ENCODE measurements around the gene IER5L. TPM values are rescaled to one million over a fixed set of nuclear protein-coding genes. Genes with fewer than 3 reads are reported as not detected.

IER5L gene
- total and polyA plus RNA-seq, 5 donors from 2014 or later: 2.7 TPM; not detected in 4

DNA sequence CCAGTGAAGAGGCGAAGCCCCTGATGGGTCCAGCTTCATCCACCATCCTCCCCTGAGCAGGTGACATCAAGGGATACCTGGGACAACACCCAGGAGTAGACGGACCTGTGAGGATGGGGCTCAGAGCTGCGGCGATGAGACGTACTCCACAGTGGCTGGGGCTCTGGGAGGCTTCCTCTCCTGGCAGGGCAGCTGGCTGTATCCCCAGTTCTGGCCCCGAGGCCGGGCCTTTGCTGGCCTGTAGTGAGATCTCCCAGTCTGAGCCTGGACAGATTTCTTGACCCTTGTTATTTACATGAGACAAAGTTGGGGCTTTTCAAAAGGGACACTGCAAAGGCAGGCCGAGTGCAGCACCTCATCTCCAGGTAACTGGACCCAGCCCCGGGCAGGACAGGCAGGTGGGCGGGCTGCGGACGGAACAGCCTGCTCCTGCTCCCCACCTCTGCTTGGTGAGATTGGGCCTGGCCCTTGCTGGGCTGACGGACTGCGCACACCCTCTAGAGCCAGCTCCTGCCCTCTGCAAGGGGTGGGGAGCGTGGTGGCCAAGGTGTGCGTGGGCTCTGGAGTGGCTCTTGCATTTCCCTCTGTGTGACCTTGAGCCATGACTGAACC, 23.1 kb downstream of the IER5L start:
- H3K27me3 Mint-ChIP-seq: no peaks in the 10 kb centered on the region
- ATAC-seq (ENCODE audit: low read depth in 2 of 2): peak in 1 of 2 donors; percentile 34
- H3K36me3 Mint-ChIP-seq: peaks cover 16% of the 10 kb centered on the region

DNA sequence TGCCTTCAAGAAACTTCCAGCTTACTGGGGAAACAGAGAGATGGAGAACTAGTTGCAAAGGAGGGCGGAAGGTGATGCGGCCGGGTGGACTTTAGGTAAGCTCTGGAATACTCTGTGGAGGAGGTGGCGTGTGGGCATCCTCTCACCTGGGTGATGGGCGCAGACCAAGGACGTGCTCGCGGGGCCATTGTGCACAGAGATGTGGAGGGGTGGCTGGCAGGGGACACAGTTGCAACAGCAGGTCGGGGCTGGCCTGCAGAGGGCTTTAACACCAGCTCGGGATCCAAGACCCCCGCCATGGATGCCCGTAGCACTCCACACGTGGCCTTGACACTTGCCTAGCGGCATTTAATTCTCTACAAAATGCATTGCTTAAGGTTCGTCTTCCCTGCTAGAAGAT, 26.6 kb downstream of the IER5L start:
- Mint-ChIP-seq H3K4me1 (no peaks in the 10 kb centered on the region), H3K4me3 (no peak overlapping the region), H3K27ac (peak overlapping the region in 1 of 3 donors; percentile 71), H3K36me3 (peaks cover 25% of the 10 kb centered on the region), H3K9me3 (no peaks in the 10 kb centered on the region), H3K27me3 (no peaks in the 10 kb centered on the region)
- peaks cover 4% of the 10 kb centered on the region for H3K36me3 ChIP-seq (ENCODE audit: control insufficient read depth, insufficient read depth, low read length)
- H3K27me3 ChIP-seq (ENCODE audit: control insufficient read depth, insufficient read depth, low read length): no peaks in the 10 kb centered on the region
- H3K27ac ChIP-seq (ENCODE audit: insufficient read depth, low read length, poor library complexity, severe bottlenecking): no peak overlapping the region
- no peak for ATAC-seq (ENCODE audit: low read depth in 2 of 2)
- no peak for DNase-seq
- H3K4me1 ChIP-seq (ENCODE audit: control insufficient read depth, insufficient read depth, low read length, poor library complexity, severe bottlenecking): no peaks in the 10 kb centered on the region
- no peak overlapping the region for H3K4me3 ChIP-seq (ENCODE audit: low read depth, low read length)
- H3K9me3 ChIP-seq (ENCODE audit: control insufficient read depth in 2 of 2, low read length in 2 of 2): no peaks in the 10 kb centered on the region

More for the DNA sequence above, 23.1 kb downstream of the IER5L start:
- Mint-ChIP-seq H3K4me3 (no peak overlapping the region), H3K4me1 (no peaks in the 10 kb centered on the region), H3K27ac (no peak overlapping the region), H3K9me3 (no peaks in the 10 kb centered on the region)
- Histone ChIP-seq H3K27me3 (ENCODE audit: control insufficient read depth, insufficient read depth, low read length) (no peaks in the 10 kb centered on the region), H3K4me1 (ENCODE audit: control insufficient read depth, insufficient read depth, low read length, poor library complexity, severe bottlenecking) (no peaks in the 10 kb centered on the region), H3K27ac (ENCODE audit: insufficient read depth, low read length, poor library complexity, severe bottlenecking) (no peak overlapping the region), H3K36me3 (ENCODE audit: control insufficient read depth, insufficient read depth, low read length) (peaks cover 4% of the 10 kb centered on the region), H3K9me3 (ENCODE audit: control insufficient read depth in 2 of 2, low read length in 2 of 2) (no peaks in the 10 kb centered on the region), H3K4me3 (ENCODE audit: low read depth, low read length) (no peak overlapping the region)
- DNase-seq: no peak

DNA sequence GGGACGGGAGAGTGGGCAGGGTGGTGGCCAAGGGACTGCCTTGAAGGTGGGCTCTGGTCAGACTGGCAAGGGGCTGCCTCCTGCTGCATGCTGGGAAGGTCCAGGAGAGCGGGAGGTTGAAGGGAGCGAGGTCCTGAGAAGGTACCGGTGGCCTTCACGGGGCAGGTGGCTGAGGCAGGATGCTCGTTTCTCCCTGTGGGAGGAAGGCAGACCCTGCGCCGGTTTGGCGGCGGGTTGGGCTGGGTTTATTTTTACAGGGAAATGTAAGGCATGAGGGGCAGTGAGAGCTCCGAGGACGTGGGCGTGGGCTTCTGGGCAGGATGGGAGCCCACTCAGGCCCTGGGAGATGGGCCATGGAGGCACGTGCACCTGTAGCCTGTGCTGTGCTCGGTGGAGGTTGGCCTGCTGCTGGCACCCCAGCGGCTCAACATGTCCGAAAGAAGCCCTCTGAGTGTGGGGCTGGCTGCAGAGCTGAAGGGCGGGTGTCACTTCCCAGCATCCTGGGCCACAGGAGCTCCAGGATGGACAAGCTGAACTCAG, 27.3 kb downstream of the IER5L start:
- ATAC-seq (ENCODE audit: low read depth in 2 of 2): no peak
- Mint-ChIP-seq H3K27me3 (no peaks in the 10 kb centered on the region), H3K27ac (no peak overlapping the region)

DNA sequence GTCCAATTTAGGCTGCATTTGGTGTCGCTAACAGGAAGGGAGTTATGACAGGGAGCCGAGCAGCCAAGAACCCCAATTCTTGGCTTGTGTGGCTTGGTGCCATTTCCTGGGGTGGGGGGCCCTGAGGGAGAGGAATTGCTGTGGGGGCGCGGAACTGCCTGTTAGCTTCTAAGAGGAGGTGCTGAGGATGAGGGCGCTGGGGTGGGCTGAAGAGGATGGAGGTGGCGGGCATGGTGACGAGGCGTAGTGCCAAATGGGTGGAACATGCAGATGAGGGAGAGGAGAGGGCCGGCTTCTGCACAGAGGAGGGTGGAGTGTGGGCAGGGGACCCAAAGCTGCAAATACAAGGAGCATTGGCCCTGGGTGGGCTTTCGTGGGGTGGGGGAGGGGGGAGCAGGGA, 27.9 kb downstream of the IER5L start:
- H3K4me3 ChIP-seq (ENCODE audit: low read depth, low read length): no peak overlapping the region
- Mint-ChIP-seq H3K4me1 (no peaks in the 10 kb centered on the region), H3K27me3 (no peaks in the 10 kb centered on the region), H3K4me3 (no peak overlapping the region), H3K36me3 (peaks cover 25% of the 10 kb centered on the region), H3K9me3 (no peaks in the 10 kb centered on the region), H3K27ac (peak overlapping the region in 1 of 3 donors; percentile 6)
- H3K27ac ChIP-seq (ENCODE audit: insufficient read depth, low read length, poor library complexity, severe bottlenecking): no peak overlapping the region
- H3K27me3 ChIP-seq (ENCODE audit: control insufficient read depth, insufficient read depth, low read length): no peaks in the 10 kb centered on the region
- H3K9me3 ChIP-seq (ENCODE audit: control insufficient read depth in 2 of 2, low read length in 2 of 2): no peaks in the 10 kb centered on the region
- ATAC-seq (ENCODE audit: low read depth in 2 of 2) (no peak), DNase-seq (no peak)
- H3K36me3 ChIP-seq (ENCODE audit: control insufficient read depth, insufficient read depth, low read length): peaks cover 4% of the 10 kb centered on the region
- H3K4me1 ChIP-seq (ENCODE audit: control insufficient read depth, insufficient read depth, low read length, poor library complexity, severe bottlenecking): no peaks in the 10 kb centered on the region

More for the DNA sequence above, 27.3 kb downstream of the IER5L start:
- Histone ChIP-seq H3K27me3 (ENCODE audit: control insufficient read depth, insufficient read depth, low read length) (no peaks in the 10 kb centered on the region), H3K36me3 (ENCODE audit: control insufficient read depth, insufficient read depth, low read length) (peaks cover 4% of the 10 kb centered on the region), H3K9me3 (ENCODE audit: control insufficient read depth in 2 of 2, low read length in 2 of 2) (no peaks in the 10 kb centered on the region), H3K27ac (ENCODE audit: insufficient read depth, low read length, poor library complexity, severe bottlenecking) (no peak overlapping the region), H3K4me1 (ENCODE audit: control insufficient read depth, insufficient read depth, low read length, poor library complexity, severe bottlenecking) (no peaks in the 10 kb centered on the region), H3K4me3 (ENCODE audit: low read depth, low read length) (no peak overlapping the region)
- Mint-ChIP-seq H3K36me3 (peaks cover 25% of the 10 kb centered on the region), H3K9me3 (no peaks in the 10 kb centered on the region), H3K4me1 (no peaks in the 10 kb centered on the region), H3K4me3 (no peak overlapping the region)
- DNase-seq: no peak

DNA sequence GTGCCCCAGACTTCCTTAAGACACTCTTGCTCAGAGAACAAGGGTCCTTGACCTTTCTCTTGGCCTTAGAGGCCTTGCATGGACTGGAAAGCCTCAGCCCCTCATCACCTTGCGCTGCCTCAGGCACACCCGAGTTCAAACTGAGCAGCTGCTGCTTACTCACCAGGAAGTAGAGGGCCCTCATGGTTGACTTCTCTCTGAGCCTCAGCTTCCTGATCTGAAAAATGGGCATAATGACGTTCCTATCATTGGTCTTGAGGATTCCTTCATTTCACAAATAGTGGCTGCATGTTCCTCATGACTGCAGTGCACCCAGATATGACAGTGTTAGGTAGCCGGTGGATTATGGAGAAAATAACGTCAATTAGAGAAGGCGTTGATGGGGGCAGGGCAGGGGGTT, 28.6 kb downstream of the IER5L start:
- no peaks in the 10 kb centered on the region for H3K4me1 Mint-ChIP-seq
- H3K27ac Mint-ChIP-seq: peak overlapping the region in 1 of 3 donors; percentile 82
- no peak overlapping the region for H3K4me3 ChIP-seq (ENCODE audit: low read depth, low read length)
- no peaks in the 10 kb centered on the region for H3K9me3 Mint-ChIP-seq
- DNase-seq (no peak), ATAC-seq (ENCODE audit: low read depth in 2 of 2) (no peak)
- peaks cover 25% of the 10 kb centered on the region for H3K36me3 Mint-ChIP-seq
- H3K4me1 ChIP-seq (ENCODE audit: control insufficient read depth, insufficient read depth, low read length, poor library complexity, severe bottlenecking): no peaks in the 10 kb centered on the region
- no peak overlapping the region for H3K4me3 Mint-ChIP-seq
- H3K27me3 ChIP-seq (ENCODE audit: control insufficient read depth, insufficient read depth, low read length): no peaks in the 10 kb centered on the region
- no peak overlapping the region for H3K27ac ChIP-seq (ENCODE audit: insufficient read depth, low read length, poor library complexity, severe bottlenecking)
- no peaks in the 10 kb centered on the region for H3K27me3 Mint-ChIP-seq
- H3K36me3 ChIP-seq (ENCODE audit: control insufficient read depth, insufficient read depth, low read length): peaks cover 4% of the 10 kb centered on the region
- no peaks in the 10 kb centered on the region for H3K9me3 ChIP-seq (ENCODE audit: control insufficient read depth in 2 of 2, low read length in 2 of 2)

DNA sequence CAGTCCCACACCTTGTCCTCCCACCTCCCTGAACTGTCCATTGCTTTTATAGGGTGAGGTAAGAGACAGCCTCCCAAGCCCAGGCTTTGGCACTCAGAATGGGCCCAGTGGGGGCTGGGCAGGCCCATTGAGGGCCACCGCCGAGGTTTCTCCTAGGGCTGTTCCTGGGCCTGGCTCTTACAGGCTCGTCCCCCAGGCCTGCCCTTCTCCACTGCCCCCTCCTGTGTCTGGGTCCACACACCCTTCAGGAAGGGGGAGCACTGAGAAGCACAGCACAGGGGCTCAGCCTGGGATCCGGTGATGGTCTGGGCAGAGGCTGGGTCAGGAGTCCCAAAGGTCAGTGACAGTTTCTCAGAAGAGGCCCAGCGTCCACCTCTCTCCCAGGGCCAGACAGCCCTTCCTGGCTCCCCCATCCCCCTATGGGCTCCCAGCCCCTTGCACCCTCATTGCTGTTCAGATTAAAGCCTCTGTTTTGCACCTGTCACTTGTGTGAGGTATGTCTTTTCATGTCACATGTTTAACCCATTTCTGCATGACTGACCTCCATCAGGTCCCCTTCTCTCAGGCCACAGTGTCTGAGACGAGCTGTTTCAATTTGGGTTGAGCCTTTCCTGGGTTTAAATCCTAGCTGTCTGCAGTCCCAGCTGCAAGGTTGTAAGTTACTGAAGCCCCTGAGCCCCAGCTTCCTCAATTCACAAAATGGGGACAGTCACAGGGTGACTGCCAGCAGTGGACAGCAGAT, 29.4 kb downstream of the IER5L start:
- peak overlapping the region in 1 of 3 donors; percentile 75 for H3K27ac Mint-ChIP-seq
- H3K9me3 Mint-ChIP-seq: no peaks in the 10 kb centered on the region
- H3K27me3 Mint-ChIP-seq: no peaks in the 10 kb centered on the region
- Histone ChIP-seq H3K36me3 (ENCODE audit: control insufficient read depth, insufficient read depth, low read length) (peaks cover 10% of the 10 kb centered on the region), H3K4me1 (ENCODE audit: control insufficient read depth, insufficient read depth, low read length, poor library complexity, severe bottlenecking) (no peaks in the 10 kb centered on the region), H3K9me3 (ENCODE audit: control insufficient read depth in 2 of 2, low read length in 2 of 2) (no peaks in the 10 kb centered on the region), H3K4me3 (ENCODE audit: low read depth, low read length) (no peak overlapping the region), H3K27me3 (ENCODE audit: control insufficient read depth, insufficient read depth, low read length) (no peaks in the 10 kb centered on the region), H3K27ac (ENCODE audit: insufficient read depth, low read length, poor library complexity, severe bottlenecking) (no peak overlapping the region)
- ATAC-seq (ENCODE audit: low read depth in 2 of 2) (no peak), DNase-seq (no peak)
- H3K36me3 Mint-ChIP-seq: peaks cover 25% of the 10 kb centered on the region
- H3K4me3 Mint-ChIP-seq: no peak overlapping the region
- H3K4me1 Mint-ChIP-seq: peaks cover 0 to 2% (median 0%) of the 10 kb centered on the region in 4 donors

DNA sequence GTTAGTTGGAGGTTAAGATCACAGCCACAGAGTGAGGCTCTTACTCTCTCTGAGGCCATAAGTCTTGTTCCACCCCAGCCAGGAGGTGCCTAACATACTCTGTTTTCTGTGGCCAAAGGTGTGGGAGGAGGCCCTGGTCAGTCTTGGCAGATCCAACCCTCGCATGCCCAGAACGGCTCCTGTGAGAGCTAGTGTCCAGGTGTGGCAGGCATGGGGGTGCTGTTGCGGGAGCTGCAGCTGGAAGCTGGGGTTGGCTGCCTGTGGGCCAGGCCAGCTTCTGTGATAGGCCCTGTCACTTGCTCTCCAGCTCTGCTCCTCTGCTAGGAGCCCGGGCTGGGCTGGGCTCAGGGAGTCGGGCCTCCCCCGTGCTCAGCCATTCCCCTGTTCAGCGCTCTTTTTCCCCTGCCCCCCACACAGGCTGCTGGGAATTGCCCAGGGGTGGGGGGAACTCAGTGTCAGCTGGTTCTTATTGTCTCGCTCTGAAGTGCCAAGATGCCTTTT, 31.6 kb downstream of the IER5L start:
- no peaks in the 10 kb centered on the region for H3K27me3 ChIP-seq (ENCODE audit: control insufficient read depth, insufficient read depth, low read length)

More for the DNA sequence above, 31.6 kb downstream of the IER5L start:
- Mint-ChIP-seq H3K9me3 (no peaks in the 10 kb centered on the region), H3K4me3 (no peak overlapping the region), H3K4me1 (peaks cover 4 to 15% (median 6%) of the 10 kb centered on the region in 4 donors), H3K27ac (no peak overlapping the region), H3K27me3 (no peaks in the 10 kb centered on the region), H3K36me3 (peaks cover 26% of the 10 kb centered on the region)
- no peak overlapping the region for H3K4me3 ChIP-seq (ENCODE audit: low read depth, low read length)
- DNase-seq (no peak), ATAC-seq (ENCODE audit: low read depth in 2 of 2) (no peak)
- peaks cover 15% of the 10 kb centered on the region for H3K36me3 ChIP-seq (ENCODE audit: control insufficient read depth, insufficient read depth, low read length)
- H3K4me1 ChIP-seq (ENCODE audit: control insufficient read depth, insufficient read depth, low read length, poor library complexity, severe bottlenecking): peaks cover 13% of the 10 kb centered on the region
- no peak overlapping the region for H3K27ac ChIP-seq (ENCODE audit: insufficient read depth, low read length, poor library complexity, severe bottlenecking)
- H3K9me3 ChIP-seq (ENCODE audit: control insufficient read depth in 2 of 2, low read length in 2 of 2): no peaks in the 10 kb centered on the region

Data from CD4-positive, CD25-positive, alpha-beta regulatory T cell (primary cell).